ENCODE data around the gene EHD1. TPM values are rescaled to one million over a fixed set of nuclear protein-coding genes. Genes with fewer than 3 reads are reported as not detected.

The EHD1 gene
- total and polyA plus RNA-seq, 9 of the 15 experiments (the other 6 are each of a cell fraction or from before 2014, with no cell fraction given), result 0.46 to 65.0 (median 16.4) TPM

- TF ChIP-seq HES1 (IDR thresholded peaks at IDR 0.05; ENCODE audit: low read depth), result no peak
- TF ChIP-seq RBM25 (IDR thresholded peaks at IDR 0.05; ENCODE audit: low read depth, low read length, severe bottlenecking), result peak; percentile 95
- TF ChIP-seq RBBP5 (IDR thresholded peaks at IDR 0.05; ENCODE audit: borderline replicate concordance, insufficient read depth, low read length, poor library complexity, severe bottlenecking), result no peak
- no peak for TF ChIP-seq ZC3H4 (CRISPR knock-in tag; IDR thresholded peaks at IDR 0.05; ENCODE audit: borderline replicate concordance)
- TF ChIP-seq, protein P1, sequence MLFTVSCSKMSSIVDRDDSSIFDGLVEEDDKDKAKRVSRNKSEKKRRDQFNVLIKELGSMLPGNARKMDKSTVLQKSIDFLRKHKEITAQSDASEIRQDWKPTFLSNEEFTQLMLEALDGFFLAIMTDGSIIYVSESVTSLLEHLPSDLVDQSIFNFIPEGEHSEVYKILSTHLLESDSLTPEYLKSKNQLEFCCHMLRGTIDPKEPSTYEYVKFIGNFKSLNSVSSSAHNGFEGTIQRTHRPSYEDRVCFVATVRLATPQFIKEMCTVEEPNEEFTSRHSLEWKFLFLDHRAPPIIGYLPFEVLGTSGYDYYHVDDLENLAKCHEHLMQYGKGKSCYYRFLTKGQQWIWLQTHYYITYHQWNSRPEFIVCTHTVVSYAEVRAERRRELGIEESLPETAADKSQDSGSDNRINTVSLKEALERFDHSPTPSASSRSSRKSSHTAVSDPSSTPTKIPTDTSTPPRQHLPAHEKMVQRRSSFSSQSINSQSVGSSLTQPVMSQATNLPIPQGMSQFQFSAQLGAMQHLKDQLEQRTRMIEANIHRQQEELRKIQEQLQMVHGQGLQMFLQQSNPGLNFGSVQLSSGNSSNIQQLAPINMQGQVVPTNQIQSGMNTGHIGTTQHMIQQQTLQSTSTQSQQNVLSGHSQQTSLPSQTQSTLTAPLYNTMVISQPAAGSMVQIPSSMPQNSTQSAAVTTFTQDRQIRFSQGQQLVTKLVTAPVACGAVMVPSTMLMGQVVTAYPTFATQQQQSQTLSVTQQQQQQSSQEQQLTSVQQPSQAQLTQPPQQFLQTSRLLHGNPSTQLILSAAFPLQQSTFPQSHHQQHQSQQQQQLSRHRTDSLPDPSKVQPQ (CRISPR knock-in tag; IDR thresholded peaks at IDR 0.05; ENCODE audit: borderline replicate concordance), result no peak
- TF ChIP-seq ARID1B (IDR thresholded peaks at IDR 0.05), result peak; percentile 38
- TF ChIP-seq CC2D1A (IDR thresholded peaks at IDR 0.05), result peak; percentile 93
- TF ChIP-seq, protein P2, sequence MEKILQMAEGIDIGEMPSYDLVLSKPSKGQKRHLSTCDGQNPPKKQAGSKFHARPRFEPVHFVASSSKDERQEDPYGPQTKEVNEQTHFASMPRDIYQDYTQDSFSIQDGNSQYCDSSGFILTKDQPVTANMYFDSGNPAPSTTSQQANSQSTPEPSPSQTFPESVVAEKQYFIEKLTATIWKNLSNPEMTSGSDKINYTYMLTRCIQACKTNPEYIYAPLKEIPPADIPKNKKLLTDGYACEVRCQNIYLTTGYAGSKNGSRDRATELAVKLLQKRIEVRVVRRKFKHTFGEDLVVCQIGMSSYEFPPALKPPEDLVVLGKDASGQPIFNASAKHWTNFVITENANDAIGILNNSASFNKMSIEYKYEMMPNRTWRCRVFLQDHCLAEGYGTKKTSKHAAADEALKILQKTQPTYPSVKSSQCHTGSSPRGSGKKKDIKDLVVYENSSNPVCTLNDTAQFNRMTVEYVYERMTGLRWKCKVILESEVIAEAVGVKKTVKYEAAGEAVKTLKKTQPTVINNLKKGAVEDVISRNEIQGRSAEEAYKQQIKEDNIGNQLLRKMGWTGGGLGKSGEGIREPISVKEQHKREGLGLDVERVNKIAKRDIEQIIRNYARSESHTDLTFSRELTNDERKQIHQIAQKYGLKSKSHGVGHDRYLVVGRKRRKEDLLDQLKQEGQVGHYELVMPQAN (IDR thresholded peaks at IDR 0.05; ENCODE audit: borderline replicate concordance), result no peak
- no peak for TF ChIP-seq POLR3A (IDR thresholded peaks at IDR 0.05; ENCODE audit: borderline replicate concordance, extremely low read depth, insufficient read depth, insufficient read length)
- TF ChIP-seq YY1 (IDR thresholded peaks at IDR 0.05; ENCODE audit: borderline replicate concordance in 1 of 3, control insufficient read depth in 1 of 3, extremely low read depth in 1 of 3, insufficient read depth in 3 of 3, insufficient read length in 1 of 3, insufficient replicate concordance in 2 of 3, low read depth in 1 of 3, low read length in 2 of 3), result peak in 1 of 3 experiments; percentile 45
- no peak for TF ChIP-seq CHD4 (IDR thresholded peaks at IDR 0.05; ENCODE audit: insufficient read depth, insufficient replicate concordance, low read depth, low read length, poor library complexity, severe bottlenecking)
- no peak for TF ChIP-seq ZNF217 (CRISPR knock-in tag; IDR thresholded peaks at IDR 0.05)
- TF ChIP-seq KDM2B (CRISPR knock-in tag; IDR thresholded peaks at IDR 0.05), result no peak
- TF ChIP-seq PRDM10 (IDR thresholded peaks at IDR 0.05; ENCODE audit: partially characterized antibody), result peak; percentile 24
- peak; percentile 85 to 88 for TF ChIP-seq MAZ (CRISPR knock-in tag; conservative IDR thresholded peaks at IDR 0.05 in 1 of 2, IDR thresholded peaks at IDR 0.05 in 1 of 2)
These were observed 31.3 kb downstream of the EHD1 start (continued) for GRCh38 chr11:64846998-64847666.

Data from K562 (cell line).